SIG-M5 treated with dmso at 0.1 percent for 504 hours (cell line): ENCODE measurements around the gene OAS1.
"Not testable (repeated sequence)": the region's sequence is repeated elsewhere in the genome, so short reads cannot be mapped to it uniquely, and the experiment has no call there.

Source experiments
- DNase-seq: peaks from one replicate; lab custom pipeline; 2025; ENCODE audit not compliant: unreplicated experiment; lab: John Stamatoyannopoulos, UW

The OAS1 gene

DNA sequence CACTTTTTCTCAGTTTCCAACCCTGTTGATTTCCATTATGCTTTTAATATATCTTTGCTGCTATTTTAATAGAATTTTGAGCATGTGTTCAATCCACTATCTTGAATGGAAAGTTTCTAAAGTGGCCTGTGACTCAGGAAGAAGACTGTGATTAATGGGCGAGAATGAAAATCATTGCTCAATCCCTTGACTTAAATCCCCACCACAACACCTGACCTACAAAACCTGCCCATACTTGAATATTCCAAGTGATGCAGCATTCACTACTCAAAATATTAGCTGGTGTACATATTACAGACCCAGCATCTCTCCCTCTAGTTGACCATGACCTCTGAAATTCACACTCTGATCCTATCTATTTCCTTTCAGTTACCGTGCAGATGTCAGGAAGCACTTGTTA, 30.2 kb downstream of the OAS1 start:
- no peak for DNase-seq

DNA sequence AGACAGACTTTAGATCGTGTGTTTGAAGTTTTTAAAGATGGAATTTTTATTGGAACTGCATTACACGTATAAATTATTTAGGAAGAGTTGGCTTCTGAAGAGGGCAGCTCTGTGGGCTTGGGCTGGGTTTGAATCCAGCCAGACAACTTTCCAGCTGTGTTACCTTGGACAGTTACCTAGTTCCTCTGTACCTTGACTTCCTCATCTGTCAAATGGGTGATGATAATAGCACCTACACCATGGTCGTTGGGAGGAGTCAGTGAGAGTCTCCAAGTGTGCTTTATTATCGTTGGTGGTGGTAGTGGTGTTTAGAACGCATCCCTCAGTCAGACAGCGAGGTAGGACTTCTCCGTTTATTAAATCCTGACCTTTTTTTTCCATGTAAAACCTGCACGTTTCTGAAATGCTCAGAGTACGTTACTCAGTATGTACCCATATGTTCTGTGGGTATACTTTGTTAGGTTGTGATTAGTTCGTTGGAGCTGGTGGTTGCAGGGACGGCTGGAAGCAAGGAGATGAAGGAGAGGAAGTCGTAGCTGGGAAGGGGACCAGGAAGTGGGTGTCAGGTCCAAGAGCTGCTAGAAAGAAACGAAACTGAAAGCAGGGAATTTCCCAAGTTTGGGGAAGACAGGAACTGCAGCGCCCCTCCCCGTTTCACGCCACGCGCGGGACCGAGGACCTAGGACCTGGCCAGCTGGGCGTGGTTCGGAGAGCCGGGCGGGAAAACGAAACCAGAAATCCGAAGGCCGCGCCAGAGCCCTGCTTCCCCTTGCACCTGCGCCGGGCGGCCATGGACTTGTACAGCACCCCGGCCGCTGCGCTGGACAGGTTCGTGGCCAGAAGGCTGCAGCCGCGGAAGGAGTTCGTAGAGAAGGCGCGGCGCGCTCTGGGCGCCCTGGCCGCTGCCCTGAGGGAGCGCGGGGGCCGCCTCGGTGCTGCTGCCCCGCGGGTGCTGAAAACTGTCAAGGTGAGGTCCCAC, 31.3 kb downstream of the OAS1 start, which contains the start of gene OAS3:
OAS3 (plus strand) TSS at position 734 of the 979 bp plus-strand sequence; CDS start at position 791, 57 bp downstream.
- peak; percentile 10 for DNase-seq

DNA sequence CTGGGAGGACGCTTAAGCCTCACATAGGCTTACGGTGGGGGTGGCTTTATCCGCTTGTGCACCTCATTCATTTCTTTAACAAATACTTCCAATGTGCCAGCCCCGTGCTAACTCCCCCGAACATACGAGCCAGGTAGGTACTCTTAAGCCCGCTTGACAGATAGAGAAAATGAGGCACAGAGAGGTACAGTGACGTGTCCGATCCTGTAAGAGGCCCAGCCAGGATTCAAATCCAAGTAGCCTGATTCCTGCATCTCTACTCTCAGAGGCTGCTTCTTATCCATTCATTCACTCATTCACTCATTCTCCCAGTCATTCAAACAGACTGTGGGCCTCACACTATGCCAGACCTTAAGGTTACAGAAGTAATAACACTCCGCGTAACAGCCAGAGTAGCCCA, 32.0 kb downstream of the OAS1 start:
- no peak for DNase-seq

DNA sequence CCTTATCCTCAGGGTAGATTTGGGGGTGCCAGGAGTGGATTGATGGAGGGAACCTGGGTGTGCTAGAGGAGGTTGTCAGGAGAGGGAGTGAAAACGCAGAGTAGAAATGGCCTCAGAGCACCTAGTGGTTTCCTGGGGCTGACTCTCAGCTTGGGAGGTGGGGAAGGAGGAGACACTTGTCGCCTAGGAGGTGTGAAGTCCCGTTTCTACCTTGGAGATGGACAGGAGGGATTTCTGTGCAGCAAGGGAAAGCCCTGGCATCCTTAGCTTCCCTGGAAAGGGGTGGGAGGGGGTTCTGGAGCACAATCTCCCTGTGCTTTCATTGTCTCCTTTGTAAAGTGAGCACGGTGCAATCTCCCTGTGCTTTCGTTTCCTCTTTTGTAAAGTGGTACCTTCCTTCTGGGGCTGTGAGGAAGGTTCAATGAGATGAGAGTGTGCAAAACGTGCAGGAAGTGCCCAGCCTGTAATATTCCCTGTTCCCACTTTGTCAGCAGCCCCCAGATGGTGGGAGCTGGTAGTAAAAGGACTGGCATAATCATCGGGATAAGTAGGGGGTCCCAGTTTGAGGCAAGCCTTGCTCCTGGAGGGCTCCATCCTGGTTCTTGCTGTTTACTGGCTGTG, 33.1 kb downstream of the OAS1 start:
- peak; percentile 38 for DNase-seq

DNA sequence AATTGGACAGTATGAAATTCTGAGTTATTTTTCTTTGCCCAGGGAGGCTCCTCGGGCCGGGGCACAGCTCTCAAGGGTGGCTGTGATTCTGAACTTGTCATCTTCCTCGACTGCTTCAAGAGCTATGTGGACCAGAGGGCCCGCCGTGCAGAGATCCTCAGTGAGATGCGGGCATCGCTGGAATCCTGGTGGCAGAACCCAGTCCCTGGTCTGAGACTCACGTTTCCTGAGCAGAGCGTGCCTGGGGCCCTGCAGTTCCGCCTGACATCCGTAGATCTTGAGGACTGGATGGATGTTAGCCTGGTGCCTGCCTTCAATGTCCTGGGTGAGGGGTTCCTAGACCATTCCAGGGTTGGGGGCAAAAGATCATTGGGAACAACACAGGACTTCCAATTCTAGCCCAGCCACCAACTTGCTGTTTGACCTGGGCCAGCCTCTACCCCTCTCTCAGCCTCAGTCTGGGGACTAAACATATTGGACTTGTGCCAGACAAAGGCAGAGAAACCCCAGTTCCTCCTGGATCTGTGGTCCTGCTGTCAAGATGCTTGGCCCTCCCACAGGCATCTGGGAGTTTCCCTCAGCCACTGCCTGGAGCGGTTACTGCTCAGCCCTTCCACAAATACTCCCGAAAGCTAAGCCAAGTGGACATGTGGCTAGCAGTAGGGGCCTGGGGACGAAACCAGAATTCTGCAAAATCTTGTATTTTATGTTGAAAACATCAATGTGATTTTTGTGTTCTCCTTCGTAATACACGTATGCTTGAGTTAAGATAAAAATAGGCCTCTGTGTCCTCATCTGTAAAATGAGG, 35.0 kb downstream of the OAS1 start:
- no peak for DNase-seq

DNA sequence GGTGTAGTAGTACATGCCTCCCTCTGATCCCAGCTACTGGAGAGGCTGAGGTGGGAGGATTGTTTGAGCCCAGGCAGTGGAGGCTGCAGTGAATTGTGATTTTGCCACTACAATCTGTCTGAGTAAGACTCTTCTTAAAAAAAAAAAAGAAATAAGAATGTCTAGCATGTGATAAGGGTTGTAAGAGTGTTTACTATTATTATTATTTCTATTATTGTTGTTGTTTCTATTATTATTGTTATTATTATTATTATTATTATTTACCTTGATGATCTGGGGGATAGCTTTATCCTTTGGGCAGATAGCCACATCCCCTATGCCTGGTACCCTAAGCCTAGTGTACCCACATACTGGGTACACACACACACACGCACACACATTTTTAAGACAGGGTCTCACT, 35.8 kb downstream of the OAS1 start:
- DNase-seq: no peak

DNA sequence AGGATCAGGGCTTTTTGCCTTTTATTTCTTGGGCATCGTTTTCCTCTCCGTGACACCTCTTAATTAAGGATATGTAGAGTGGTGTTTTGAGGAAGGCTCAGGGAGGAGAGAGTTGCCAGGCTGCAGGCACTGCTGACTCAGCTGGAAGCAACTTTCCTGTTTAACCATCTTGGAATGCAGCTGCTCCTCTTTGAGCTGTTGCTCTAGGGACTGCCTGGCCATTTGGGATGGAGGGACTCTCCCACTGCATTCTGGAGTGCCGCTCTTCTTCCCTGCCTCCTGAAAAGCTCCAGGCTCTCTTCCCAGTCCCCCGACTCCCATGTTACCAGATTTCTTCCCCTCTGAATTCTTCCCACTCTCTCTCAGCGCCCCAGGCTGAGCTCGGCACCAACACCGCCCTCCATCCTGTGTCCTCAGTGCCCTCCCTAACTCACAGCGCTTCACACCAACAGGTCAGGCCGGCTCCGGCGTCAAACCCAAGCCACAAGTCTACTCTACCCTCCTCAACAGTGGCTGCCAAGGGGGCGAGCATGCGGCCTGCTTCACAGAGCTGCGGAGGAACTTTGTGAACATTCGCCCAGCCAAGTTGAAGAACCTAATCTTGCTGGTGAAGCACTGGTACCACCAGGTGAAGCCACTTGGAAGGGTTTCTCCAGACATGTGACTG, 37.4 kb downstream of the OAS1 start:
- no peak for DNase-seq

DNA sequence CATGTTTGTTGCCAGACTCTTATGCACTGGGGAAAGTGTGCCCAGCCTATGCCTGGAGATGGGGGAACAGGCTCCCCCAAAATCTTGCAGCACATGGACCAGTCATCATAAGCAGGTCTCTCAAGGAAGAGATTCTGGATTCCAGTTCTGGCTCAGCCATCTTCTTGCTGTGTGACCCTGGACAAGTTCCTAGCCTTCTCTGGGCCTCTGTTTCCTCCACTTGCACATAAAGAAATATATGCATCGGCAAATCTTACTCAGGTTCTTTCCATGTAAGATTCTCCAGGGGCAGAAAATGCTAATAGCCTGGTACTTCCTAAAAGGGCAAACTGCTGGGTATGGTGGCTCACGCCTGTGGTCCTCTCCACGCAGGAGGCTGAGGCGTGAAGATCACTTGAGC, 38.8 kb downstream of the OAS1 start:
- DNase-seq: no peak

DNA sequence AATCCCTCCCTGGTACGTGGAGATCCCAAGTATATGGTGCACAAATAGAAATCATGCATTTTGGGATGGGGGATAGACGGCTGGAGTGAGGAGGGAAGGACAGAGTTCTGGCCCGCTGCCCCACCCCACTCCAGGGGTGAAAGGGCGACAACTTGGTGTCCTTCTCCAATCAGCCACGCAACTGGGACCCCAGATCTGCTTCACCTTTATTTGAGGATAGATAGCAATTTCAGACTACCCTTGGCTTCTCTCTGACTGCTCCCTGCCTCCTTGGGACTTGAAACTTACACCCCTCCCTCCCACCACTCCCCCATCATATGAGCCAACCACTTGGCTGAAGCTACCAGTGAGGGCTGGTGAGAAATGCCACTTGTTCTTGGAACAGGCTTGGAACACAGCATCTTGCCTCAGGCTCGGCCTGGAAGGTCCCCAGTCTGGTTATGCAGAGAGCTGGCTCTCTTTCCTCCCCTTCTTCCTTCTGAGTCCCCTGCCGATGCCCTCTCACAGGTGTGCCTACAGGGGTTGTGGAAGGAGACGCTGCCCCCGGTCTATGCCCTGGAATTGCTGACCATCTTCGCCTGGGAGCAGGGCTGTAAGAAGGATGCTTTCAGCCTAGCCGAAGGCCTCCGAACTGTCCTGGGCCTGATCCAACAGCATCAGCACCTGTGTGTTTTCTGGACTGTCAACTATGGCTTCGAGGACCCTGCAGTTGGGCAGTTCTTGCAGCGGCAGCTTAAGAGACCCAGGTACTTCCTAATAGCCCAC, 39.7 kb downstream of the OAS1 start:
- DNase-seq: no peak

DNA sequence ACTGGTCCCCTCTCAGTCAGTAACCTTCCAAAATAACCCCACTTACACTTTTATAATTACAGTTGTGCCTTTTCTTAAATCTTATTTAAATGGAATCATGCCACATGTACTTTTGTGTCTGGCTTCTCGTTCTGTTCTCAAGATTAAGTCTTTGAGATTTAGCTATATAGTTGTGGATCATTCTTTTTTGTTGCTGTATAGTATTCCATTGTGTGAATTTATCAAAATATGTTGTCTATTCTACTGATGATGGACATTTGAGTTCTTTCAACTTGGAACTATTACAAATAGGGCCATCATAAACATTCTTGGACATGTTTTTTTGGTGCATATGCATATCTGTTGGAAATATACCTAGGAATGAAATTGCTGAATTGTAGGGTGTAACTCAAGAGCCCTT, 40.6 kb downstream of the OAS1 start:
- DNase-seq: no peak

DNA sequence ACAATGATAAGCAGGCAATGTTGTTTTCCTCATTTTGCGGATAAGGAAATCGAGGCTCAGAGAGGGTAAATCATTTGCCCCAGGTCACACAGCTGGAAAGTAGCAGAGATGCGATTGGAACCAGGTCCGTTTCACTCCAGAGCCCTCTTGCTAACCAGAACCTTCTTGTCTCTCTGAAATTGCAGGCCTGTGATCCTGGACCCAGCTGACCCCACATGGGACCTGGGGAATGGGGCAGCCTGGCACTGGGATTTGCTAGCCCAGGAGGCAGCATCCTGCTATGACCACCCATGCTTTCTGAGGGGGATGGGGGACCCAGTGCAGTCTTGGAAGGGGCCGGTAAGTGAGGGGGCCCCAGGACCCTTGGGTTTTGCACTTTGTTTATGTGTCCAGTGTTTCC, 41.0 kb downstream of the OAS1 start:
- DNase-seq: no peak

DNA sequence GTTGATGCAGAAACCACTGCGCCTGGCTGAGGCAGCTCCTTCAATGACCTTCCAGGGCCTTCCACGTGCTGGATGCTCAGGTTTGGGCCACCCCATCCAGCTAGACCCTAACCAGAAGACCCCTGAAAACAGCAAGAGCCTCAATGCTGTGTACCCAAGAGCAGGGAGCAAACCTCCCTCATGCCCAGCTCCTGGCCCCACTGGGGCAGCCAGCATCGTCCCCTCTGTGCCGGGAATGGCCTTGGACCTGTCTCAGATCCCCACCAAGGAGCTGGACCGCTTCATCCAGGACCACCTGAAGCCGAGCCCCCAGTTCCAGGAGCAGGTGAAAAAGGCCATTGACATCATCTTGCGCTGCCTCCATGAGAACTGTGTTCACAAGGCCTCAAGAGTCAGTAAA, 42.0 kb downstream of the OAS1 start:
- DNase-seq: no peak

DNA sequence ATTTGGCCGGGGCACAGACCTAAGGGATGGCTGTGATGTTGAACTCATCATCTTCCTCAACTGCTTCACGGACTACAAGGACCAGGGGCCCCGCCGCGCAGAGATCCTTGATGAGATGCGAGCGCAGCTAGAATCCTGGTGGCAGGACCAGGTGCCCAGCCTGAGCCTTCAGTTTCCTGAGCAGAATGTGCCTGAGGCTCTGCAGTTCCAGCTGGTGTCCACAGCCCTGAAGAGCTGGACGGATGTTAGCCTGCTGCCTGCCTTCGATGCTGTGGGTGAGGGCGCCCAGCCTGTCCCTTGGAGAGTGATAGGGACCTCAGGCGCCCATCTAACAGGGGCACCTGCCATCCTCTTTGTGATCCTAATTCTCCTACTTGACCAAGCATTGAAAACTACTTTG, 43.9 kb downstream of the OAS1 start:
- no peak for DNase-seq

DNA sequence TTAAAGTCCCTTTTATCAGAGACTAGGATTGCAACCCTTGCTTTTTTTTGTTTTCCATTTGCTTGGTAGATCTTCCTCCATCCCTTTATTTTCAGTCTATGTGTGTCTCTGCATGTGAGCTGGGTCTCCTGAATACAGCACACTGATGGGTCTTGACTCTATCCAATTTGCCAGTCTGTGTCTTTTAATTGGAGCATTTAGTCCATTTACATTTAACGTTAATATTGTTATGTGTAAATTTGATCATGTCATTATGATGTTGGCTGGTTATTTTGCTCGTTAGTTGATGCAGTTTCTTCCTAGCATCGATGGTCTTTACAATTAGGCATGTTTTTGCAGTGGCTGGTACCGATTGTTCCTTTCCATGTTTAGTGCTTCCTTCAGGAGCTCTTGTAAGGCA, 50.4 kb downstream of the OAS1 start:
- DNase-seq: not testable (repeated sequence)

DNA sequence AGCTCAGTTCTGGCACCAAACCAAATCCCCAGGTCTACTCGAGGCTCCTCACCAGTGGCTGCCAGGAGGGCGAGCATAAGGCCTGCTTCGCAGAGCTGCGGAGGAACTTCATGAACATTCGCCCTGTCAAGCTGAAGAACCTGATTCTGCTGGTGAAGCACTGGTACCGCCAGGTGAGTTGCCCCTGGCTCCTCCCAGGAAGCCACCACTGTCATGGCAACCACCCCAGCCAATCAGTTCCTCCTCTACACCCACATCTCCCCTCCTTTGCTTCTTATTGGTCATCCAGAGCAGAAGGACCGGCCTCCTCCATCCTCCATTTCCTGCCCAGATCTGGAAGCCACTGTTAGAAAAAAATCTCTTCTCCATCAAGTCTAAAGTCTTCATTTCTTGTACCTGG, 54.3 kb downstream of the OAS1 start:
- DNase-seq: no peak

DNA sequence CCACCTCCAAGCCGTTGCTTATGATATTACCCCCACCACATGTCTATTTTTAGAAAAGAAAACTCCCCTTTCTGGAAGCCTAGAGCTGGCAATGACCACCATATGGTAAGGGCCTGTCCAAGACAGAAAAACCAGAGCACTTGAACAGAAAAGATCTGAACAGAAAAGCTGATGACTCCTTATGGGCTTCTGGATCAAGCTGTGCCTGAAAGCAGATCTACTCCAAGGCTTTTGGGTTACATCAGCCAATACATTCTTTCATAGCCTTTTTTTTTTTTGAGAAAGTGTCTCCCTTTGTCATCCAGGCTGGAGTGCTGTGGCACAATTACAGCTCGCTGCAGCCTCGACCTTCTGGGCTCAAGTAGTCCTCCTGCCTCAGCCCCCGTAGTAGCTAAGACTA, 54.8 kb downstream of the OAS1 start:
- no peak for DNase-seq

DNA sequence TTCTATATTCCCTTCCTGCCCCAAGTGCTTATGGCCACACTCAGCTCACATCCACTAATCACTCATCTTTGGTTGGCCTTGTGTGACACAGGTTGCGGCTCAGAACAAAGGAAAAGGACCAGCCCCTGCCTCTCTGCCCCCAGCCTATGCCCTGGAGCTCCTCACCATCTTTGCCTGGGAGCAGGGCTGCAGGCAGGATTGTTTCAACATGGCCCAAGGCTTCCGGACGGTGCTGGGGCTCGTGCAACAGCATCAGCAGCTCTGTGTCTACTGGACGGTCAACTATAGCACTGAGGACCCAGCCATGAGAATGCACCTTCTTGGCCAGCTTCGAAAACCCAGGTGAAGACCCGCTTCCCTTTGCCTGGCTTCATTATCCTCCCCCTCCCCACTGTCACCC, 55.8 kb downstream of the OAS1 start:
- DNase-seq: no peak

DNA sequence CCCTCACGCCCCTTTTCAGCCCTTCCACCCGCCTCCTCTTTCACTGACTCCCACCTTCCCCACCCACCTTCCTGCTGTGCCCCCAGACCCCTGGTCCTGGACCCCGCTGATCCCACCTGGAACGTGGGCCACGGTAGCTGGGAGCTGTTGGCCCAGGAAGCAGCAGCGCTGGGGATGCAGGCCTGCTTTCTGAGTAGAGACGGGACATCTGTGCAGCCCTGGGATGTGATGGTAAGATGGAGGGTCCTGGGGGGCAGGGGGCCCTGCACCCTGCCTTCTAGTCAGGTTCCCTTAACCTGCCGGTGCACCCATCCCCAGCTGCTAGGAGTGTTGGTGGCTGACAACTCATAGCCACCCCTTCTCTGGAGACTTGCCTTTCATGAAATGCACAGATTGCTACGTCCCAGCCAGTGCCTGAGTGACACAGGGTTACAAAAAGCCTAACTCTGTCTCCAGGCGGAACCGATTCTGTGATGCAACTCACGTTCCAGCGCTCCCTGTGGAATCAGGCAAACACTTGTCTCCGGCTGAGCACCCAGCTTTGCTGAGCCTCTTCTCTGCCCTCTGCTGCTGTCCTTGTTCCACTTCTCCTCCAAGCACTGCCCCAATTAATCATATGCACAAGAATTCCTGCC, 56.6 kb downstream of the OAS1 start:
- DNase-seq: no peak

DNA sequence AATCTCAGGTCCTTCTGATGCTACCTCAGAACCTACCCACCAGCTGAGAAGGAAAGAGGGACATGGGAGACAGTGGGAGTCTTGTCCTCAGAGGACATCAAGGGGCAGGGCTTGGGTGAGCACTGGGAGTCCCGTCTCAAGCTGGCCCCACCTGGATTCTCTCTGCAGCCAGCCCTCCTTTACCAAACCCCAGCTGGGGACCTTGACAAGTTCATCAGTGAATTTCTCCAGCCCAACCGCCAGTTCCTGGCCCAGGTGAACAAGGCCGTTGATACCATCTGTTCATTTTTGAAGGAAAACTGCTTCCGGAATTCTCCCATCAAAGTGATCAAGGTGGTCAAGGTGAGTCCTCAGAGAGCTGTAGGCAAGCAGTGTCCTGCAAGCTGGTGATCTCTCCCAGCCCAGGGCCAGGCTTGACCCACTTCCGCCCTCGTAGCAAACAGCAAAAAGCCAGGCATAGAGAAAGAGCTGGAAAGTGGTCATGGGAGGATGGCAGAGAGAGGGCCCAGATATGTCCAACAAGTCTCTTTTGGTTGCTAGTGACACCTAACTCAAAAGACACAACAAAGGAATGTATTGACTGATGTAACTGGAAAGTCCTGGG, 57.4 kb downstream of the OAS1 start:
- DNase-seq: no peak
